H1 (cell line): ENCODE results near the gene PGAM2.

Experiments
- EGR1 ChIP-seq: IDR thresholded peaks from 2 replicates; pipeline ENCODE4 v1.6.1; 2011; ENCODE audit warnings: low read depth, low read length, borderline replicate concordance
- EP300 ChIP-seq, 2 experiments: IDR thresholded peaks; 1 replicate in 1 of 2; 2 replicates in 1 of 2; pipeline ENCODE4 v1.6.1; 2011 to 2012; ENCODE audit warnings: low read depth in 2 of 2, low read length in 2 of 2, mild to moderate bottlenecking in 2 of 2, borderline replicate concordance in 1 of 2, inconsistent platforms in 1 of 2, moderate library complexity in 1 of 2
- GABPA ChIP-seq: IDR thresholded peaks from 2 replicates; pipeline ENCODE4 v1.6.1; 2011; ENCODE audit warnings: mild to moderate bottlenecking, low read length, moderate library complexity, borderline replicate concordance; ENCODE audit not compliant: insufficient read depth
- JUND ChIP-seq: IDR thresholded peaks from 2 replicates; pipeline ENCODE4 v1.6.1; 2011; ENCODE audit warnings: mild to moderate bottlenecking, improper control_type of control experiment, low read length
- KDM1A ChIP-seq: fragments of 200-600, 300-600 bp; sonication (generic); IDR thresholded peaks from 2 replicates; pipeline ENCODE4 v1.7.1; 2016; ENCODE audit warnings: mild to moderate bottlenecking, low read length, borderline replicate concordance
- MAFK ChIP-seq: IDR thresholded peaks from 2 replicates; pipeline ENCODE4 v1.6.1; 2012; ENCODE audit warnings: low read depth, mild to moderate bottlenecking, improper control_type of control experiment, low read length
- NRF1 ChIP-seq: IDR thresholded peaks from 2 replicates; pipeline ENCODE4 v1.6.1; 2011; ENCODE audit warnings: mild to moderate bottlenecking, low read depth, low read length, improper control_type of control experiment
- PHF8 ChIP-seq: fragments of 200-600 bp; sonication (generic); conservative IDR thresholded peaks from 2 replicates; pipeline ENCODE4 v1.7.1; 2012; ENCODE audit warnings: low read depth, mild to moderate bottlenecking, inconsistent platforms, low read length, moderate library complexity
- POLR2AphosphoS5 ChIP-seq: IDR thresholded peaks from 2 replicates; pipeline ENCODE4 v1.6.1; 2011; ENCODE audit warnings: low read depth, low read length
- RXRA ChIP-seq: IDR thresholded peaks from 2 replicates; pipeline ENCODE4 v1.6.1; 2011; ENCODE audit warnings: low read depth, mild to moderate bottlenecking, low read length, moderate library complexity; ENCODE audit not compliant: insufficient read depth
- YY1 ChIP-seq: IDR thresholded peaks from 2 replicates; pipeline ENCODE4 v1.6.1; 2011; ENCODE audit warnings: low read depth, mild to moderate bottlenecking, low read length
- TF ChIP-seq, protein P1 (sequence below), 3 experiments: IDR thresholded peaks; 1 replicate in 2 of 3; 2 replicates in 1 of 3; pipeline versions ENCODE4 v1.5.1 to v1.6.1; 2011; ENCODE audit warnings: low read length in 3 of 3, mild to moderate bottlenecking in 3 of 3, inconsistent platforms in 2 of 3, low read depth in 1 of 3, moderate library complexity in 1 of 3; ENCODE audit not compliant: insufficient read depth in 1 of 3; ENCODE audit errors: control extremely low read depth in 1 of 3
- TF ChIP-seq, protein P2 (sequence below): IDR thresholded peaks from 2 replicates; pipeline ENCODE4 v1.6.1; 2012; ENCODE audit warnings: inconsistent platforms

DNA sequence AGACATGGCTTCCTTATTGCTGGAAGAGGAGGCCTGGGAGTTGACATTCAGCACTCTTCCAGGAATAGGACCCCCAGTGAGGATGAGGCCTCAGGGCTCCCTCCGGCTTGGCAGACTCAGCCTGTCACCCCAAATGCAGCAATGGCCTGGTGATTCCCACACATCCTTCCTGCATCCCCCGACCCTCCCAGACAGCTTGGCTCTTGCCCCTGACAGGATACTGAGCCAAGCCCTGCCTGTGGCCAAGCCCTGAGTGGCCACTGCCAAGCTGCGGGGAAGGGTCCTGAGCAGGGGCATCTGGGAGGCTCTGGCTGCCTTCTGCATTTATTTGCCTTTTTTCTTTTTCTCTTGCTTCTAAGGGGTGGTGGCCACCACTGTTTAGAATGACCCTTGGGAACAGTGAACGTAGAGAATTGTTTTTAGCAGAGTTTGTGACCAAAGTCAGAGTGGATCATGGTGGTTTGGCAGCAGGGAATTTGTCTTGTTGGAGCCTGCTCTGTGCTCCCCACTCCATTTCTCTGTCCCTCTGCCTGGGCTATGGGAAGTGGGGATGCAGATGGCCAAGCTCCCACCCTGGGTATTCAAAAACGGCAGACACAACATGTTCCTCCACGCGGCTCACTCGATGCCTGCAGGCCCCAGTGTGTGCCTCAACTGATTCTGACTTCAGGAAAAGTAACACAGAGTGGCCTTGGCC is 4.3 kb downstream of the PGAM2 start:
- TF ChIP-seq YY1 (no peak), GABPA (no peak), EP300 (IDR thresholded peaks at IDR 0.05; ENCODE audit: borderline replicate concordance in 1 of 2, low read depth in 2 of 2, low read length in 2 of 2) (no peak), MAFK (no peak), JUND (no peak), PHF8 (no peak), NRF1 (no peak), EGR1 (no peak), KDM1A (no peak), RXRA (no peak), POLR2AphosphoS5 (no peak)
- TF ChIP-seq, protein P1, sequence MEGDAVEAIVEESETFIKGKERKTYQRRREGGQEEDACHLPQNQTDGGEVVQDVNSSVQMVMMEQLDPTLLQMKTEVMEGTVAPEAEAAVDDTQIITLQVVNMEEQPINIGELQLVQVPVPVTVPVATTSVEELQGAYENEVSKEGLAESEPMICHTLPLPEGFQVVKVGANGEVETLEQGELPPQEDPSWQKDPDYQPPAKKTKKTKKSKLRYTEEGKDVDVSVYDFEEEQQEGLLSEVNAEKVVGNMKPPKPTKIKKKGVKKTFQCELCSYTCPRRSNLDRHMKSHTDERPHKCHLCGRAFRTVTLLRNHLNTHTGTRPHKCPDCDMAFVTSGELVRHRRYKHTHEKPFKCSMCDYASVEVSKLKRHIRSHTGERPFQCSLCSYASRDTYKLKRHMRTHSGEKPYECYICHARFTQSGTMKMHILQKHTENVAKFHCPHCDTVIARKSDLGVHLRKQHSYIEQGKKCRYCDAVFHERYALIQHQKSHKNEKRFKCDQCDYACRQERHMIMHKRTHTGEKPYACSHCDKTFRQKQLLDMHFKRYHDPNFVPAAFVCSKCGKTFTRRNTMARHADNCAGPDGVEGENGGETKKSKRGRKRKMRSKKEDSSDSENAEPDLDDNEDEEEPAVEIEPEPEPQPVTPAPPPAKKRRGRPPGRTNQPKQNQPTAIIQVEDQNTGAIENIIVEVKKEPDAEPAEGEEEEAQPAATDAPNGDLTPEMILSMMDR (IDR thresholded peaks at IDR 0.05; ENCODE audit: control extremely low read depth in 1 of 3, insufficient read depth in 1 of 3, low read depth in 1 of 3, low read length in 3 of 3) = no peak
- TF ChIP-seq, protein P2, sequence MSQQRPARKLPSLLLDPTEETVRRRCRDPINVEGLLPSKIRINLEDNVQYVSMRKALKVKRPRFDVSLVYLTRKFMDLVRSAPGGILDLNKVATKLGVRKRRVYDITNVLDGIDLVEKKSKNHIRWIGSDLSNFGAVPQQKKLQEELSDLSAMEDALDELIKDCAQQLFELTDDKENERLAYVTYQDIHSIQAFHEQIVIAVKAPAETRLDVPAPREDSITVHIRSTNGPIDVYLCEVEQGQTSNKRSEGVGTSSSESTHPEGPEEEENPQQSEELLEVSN = no peak
